Heart left ventricle (tissue), 16 donors: ENCODE measurements around the gene NOP56. TPM values are rescaled to one million over a fixed set of nuclear protein-coding genes. Genes with fewer than 3 reads are reported as not detected.
A peak's percentile ranks its signal among the peaks of the same experiment; 100 is the strongest.
"Not testable (repeated sequence)": the region's sequence is repeated elsewhere in the genome, so short reads cannot be mapped to it uniquely, and the experiment has no call there.

Source experiments
- ATAC-seq, 4 donors: fragments of 200-7000 bp; cut with Tn5 transposase; one replicate each; pipeline ENCODE4 v1.9.1; 2020 to 2022; ENCODE audit warnings: moderate library complexity in 4 of 4, mild to moderate bottlenecking in 3 of 4, moderate number of reproducible peaks in 1 of 4
- DNase-seq, 5 donors: peaks; one replicate each; pipeline ENCODE4 v3.0.0-alpha.2; 2020
- H3K27ac ChIP-seq, 12 donors: fragments of 200-600 bp; sonication (generic) in 4 of 12; one replicate each; pipeline versions ENCODE4 v1.5.0 to v1.8.0; 2016 to 2022; ENCODE audit warnings: mild to moderate bottlenecking in 2 of 12
- H3K27me3 ChIP-seq, 9 donors: fragments of 200-600 bp; sonication (generic) in 2 of 9; one replicate each; pipeline versions ENCODE4 v1.5.1 to v1.8.0; 2016 to 2022; ENCODE audit warnings: mild to moderate bottlenecking in 3 of 9
- H3K36me3 ChIP-seq, 9 donors: fragments of 200-600 bp; sonication (generic) in 2 of 9; one replicate each; pipeline versions ENCODE4 v1.5.0 to v1.8.0; 2018 to 2022; ENCODE audit warnings: mild to moderate bottlenecking in 2 of 9
- H3K4me1 ChIP-seq, 12 donors: fragments of 200-600 bp; sonication (generic) in 4 of 12; one replicate each; pipeline versions ENCODE4 v1.5.0 to v1.8.0; 2016 to 2022; ENCODE audit warnings: mild to moderate bottlenecking in 3 of 12
- H3K4me3 ChIP-seq, 12 donors: fragments of 200-600 bp; sonication (generic) in 4 of 12; one replicate each; pipeline versions ENCODE4 v1.5.0 to v1.8.0; 2017 to 2022; ENCODE audit warnings: mild to moderate bottlenecking in 9 of 12, moderate library complexity in 4 of 12
- H3K9me3 ChIP-seq, 12 donors: fragments of 200-600 bp; sonication (generic) in 4 of 12; one replicate each; pipeline versions ENCODE4 v1.5.0 to v1.8.0; 2016 to 2022; ENCODE audit warnings: mild to moderate bottlenecking in 1 of 12
- CTCF ChIP-seq, 12 donors: fragments of 200-600 bp; sonication (generic) in 4 of 12; IDR thresholded peaks; one replicate each; pipeline versions ENCODE4 v1.5.0 to v1.8.0; 2018 to 2022; ENCODE audit warnings: antibody characterized with exemption in 12 of 12, mild to moderate bottlenecking in 5 of 12
- POLR2A ChIP-seq, 2 donors: fragments of 450-650 bp; IDR thresholded peaks; one replicate each; pipeline ENCODE4 v1.6.1; 2017; ENCODE audit warnings: antibody characterized with exemption in 2 of 2, mild to moderate bottlenecking in 2 of 2, moderate library complexity in 2 of 2
- WGBS, 4 donors: extraction: QIAGEN DNeasy Blood & Tissue Kit in 2 of 4; methylation state at CpG; one replicate each; pipeline versions ENCODE4 v1.1.5 to v1.1.7; 2013 to 2018; 5-methylcytosine and 5-hydroxymethylcytosine counted together
- intact Hi-C, 10 donors: fragments of 100-400 bp; cut with DNase I; formaldehyde crosslinking; loops; one replicate each; pipeline versions ENCODE4 v1.11.1 to v1.14.2; 2022
- polyA plus RNA-seq, 2 donors: library from polyadenylated mRNA; stranded (reverse); fragments of 200-250 nt; gene quantifications; one replicate each; pipeline ENCODE4 v1.2.3, GENCODE V29; 2013
- total RNA-seq, 9 donors: library from RNA; depleted of rRNA in 2 of 9; stranded (reverse); fragments of >200 nt in 2 of 9; fragmentation: NEBNext Ultra II Directional in 3 of 9; extraction: Animal tissue kit (Norgen Biotek cat#: 25700) in 3 of 9; gene quantifications; one replicate each; pipeline versions ENCODE4 v1.1.0 to v1.2.4, GENCODE V29; 2016 to 2023
- donor health status: ischemic (EF 13 %, LVEDD 7.1; RV severe dilation, severe dysfunction).
- donor health status: healthy with polysubstance abuse.
- donor health status: DM: no; HTN: yes; CAD: no.
- donor health status: DM: no; HTN: no; CAD: no.
- donor health status: ischemic (EF 25% LVEDD 6.9; RV normal size, moderate dysfunction).
- donor health status: ischemic (EF 25% LVEDD 5.7; RV mildly dilated, moderate dysfunction).
- donor health status: healthy.
- donor health status: DM: yes; HTN: yes; CAD: no.
- donor health status: ischemic (EF 35%, LVEDD 5.7; RV mildly dilated, moderate dysfunction).
- donor health status: nonischemic (EF 11% LVEDD 7.7; RV severe dilation, severe dysfunction).
- donor health status: DM: yes; HTN: yes; CAD: no.
- donor health status: PGD.
- donor health status: ischemic (EF 29% LVEDD 5.4; RV normal size, mild dysfunction).
- donor health status: nonischemic (EF 23%, LVEDD 6.1; RV moderate dilation, normal function).

NOP56 gene
- total and polyA plus RNA-seq, 11 donors, result 24.6 to 78.8 (median 51.0) TPM

DNA sequence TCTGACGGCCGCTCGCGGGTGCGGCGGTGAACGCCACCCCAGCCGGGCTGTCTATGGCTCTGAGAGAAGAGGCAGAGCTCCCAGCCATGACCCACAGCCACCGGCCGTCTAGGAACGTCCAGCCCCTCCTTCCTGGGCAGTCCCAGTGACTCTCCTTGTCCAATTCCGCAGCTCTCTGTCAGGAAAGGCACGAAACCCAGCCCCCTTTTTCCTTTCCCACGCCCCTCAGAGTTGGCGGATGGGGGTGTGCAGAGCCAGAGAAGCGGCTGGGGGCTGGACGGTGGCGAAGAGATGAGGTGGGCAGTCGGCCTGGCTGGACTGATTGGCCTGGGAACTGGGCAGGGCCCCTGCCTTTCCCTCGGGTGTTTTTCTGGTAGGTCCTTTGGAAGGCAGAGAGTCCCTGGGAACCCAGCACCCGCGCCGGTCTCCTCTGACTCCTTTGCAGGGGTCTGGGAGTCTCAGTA lies 41.6 kb downstream of the NOP56 start:
- peaks cover 0 to 22% (median 4%) of the 10 kb centered on the region in 12 donors for H3K4me1 ChIP-seq
- no peaks in the 10 kb centered on the region for H3K36me3 ChIP-seq
- peak in 1 of 5 donors; percentile 36 for DNase-seq
- intact Hi-C loops, result loop anchor here in 5 of 10 donors (5.0 to 10.0 kb wide), 4 partner anchors 48 to 161 kb away; partner anchors contain the start of genes PCED1A (in 2 of the 5) and VPS16 (in 2 of the 5)
- H3K9me3 ChIP-seq, result no peaks in the 10 kb centered on the region
- peak overlapping the region in 3 of 12 donors; percentile 1 to 59 (median 8) for H3K27ac ChIP-seq
- WGBS, 4 donors, result 31 to 42% (median 35%) methylated on average over 19 to 23 of the region's 23 CpGs
- no peak for TF ChIP-seq POLR2A (IDR thresholded peaks at IDR 0.05)
- no peak for TF ChIP-seq CTCF (IDR thresholded peaks at IDR 0.05)
- peaks cover 0 to 33% (median 4%) of the 10 kb centered on the region in 9 donors for H3K27me3 ChIP-seq
- peak in 2 of 4 donors; percentile 14 to 23 for ATAC-seq
- H3K4me3 ChIP-seq, result peak overlapping the region in 11 of 12 donors; percentile 22 to 83 (median 60)

GRCh38 chr20:2694519-2694918 lies 42.1 kb downstream of the NOP56 start:
- Histone ChIP-seq H3K4me3 (no peak overlapping the region), H3K9me3 (no peaks in the 10 kb centered on the region), H3K4me1 (peaks cover 0 to 22% (median 4%) of the 10 kb centered on the region in 12 donors), H3K27me3 (peaks cover 0 to 33% (median 4%) of the 10 kb centered on the region in 9 donors), H3K27ac (no peak overlapping the region), H3K36me3 (no peaks in the 10 kb centered on the region)
- ATAC-seq (no peak), DNase-seq (no peak)
- intact Hi-C loops, result loop anchor here in 5 of 10 donors (5.0 to 10.0 kb wide), 4 partner anchors 48 to 160 kb away; partner anchors contain the start of genes PCED1A (in 2 of the 5) and VPS16 (in 2 of the 5)
- 70 to 88% (median 81%) methylated on average over 13 of the region's 13 CpGs for WGBS, 4 donors
- TF ChIP-seq POLR2A (IDR thresholded peaks at IDR 0.05) (no peak), CTCF (IDR thresholded peaks at IDR 0.05) (no peak)

DNA sequence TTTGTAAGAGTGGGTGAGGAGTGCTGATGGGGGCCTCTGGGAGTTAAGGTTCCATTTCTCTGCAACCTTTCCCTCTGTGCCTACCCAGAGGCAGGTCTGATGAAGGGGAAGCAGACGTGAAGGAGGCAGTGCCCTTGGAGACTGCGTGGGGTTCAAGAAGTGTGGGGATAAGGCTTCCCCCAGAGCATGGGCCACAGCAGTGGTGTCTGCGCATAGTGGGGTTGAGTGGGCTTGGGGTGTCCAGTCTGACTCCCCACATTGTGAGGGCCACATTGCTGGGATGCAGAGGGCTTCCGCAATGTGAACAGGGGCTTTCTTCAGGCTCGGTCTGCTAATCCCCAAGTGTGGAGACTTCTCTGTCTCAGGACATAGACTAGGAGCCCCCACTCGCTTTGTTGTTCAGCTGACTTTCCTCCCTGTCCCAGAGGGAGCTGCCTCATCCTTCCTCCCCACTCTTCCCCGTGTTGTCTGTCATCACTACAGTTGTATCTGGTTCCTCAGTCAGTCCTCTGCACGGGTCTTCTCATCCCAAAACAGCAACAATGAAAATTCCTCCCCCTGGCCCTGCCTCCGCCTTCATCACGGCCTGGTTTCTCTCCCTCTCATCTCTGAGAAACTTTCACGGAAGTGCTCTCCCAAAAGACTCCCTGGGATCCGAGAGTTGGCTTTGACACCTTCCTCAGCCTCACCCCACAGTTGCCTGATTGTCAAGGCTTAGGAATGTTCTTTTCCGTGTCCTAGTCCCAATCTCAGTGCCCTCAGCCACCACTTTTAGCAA lies 43.0 kb downstream of the NOP56 start:
- ATAC-seq, result no peak
- Histone ChIP-seq H3K27ac (no peak overlapping the region), H3K4me1 (peaks cover 0 to 22% (median 4%) of the 10 kb centered on the region in 12 donors), H3K9me3 (no peaks in the 10 kb centered on the region), H3K27me3 (peaks cover 0 to 33% (median 4%) of the 10 kb centered on the region in 9 donors), H3K36me3 (no peaks in the 10 kb centered on the region), H3K4me3 (no peak overlapping the region)
- no peak for DNase-seq
- no peak for TF ChIP-seq POLR2A (IDR thresholded peaks at IDR 0.05)
- no peak for TF ChIP-seq CTCF (IDR thresholded peaks at IDR 0.05)
- intact Hi-C loops, result loop anchor here in 4 of 10 donors (5.0 to 10.0 kb wide), 3 partner anchors 57 to 159 kb away; partner anchors contain the start of genes PCED1A (in 2 of the 4) and VPS16 (in 2 of the 4)
- 83 to 88% (median 86%) methylated on average over 13 of the region's 13 CpGs for WGBS, 4 donors

- WGBS, 4 donors, result 98% methylated on average over 12 of the region's 12 CpGs
- intact Hi-C loops, result loop anchor here in 4 of 10 donors (5.0 to 10.0 kb wide), 3 partner anchors 56 to 159 kb away; partner anchors contain the start of genes PCED1A (in 2 of the 4) and VPS16 (in 2 of the 4)
- Histone ChIP-seq H3K27me3 (peaks cover 0 to 33% (median 4%) of the 10 kb centered on the region in 9 donors), H3K4me1 (peaks cover 0 to 22% (median 4%) of the 10 kb centered on the region in 12 donors)
- H3K9me3 ChIP-seq, ATAC-seq, H3K4me3 ChIP-seq, H3K36me3 ChIP-seq, H3K27ac ChIP-seq: not testable (repeated sequence)
- DNase-seq, result peak in 1 of 5 donors; percentile 1
These were observed 43.6 kb downstream of the NOP56 start for GRCh38 chr20:2695984-2696525.
